ENCODE data around the gene PDSS2. TPM values are rescaled to one million over a fixed set of nuclear protein-coding genes. Genes with fewer than 3 reads are reported as not detected.

The PDSS2 gene
- total RNA-seq, 1 donor from 2014 or later, result 14.9 TPM

DNA sequence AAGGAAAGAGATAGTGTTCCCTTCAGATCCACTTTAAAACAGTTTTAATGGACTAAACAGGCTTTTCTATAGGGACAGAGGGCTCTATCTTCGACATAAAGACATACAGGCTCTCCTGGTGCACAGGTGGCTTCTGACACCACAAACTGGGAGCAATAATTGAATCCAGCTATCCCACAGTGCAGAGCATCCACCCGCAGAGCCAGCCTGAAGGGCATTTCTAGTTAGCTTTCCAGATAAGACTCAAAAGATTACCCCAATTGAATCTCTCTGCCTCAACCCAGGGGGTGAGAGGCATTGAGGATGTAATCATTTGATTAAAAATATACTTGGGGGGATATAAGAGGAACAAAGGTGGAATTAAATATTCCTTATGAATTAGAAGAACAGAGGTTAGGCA is 279.3 kb downstream of the PDSS2 start:
- TF ChIP-seq EZH2phosphoT487 (IDR thresholded peaks at IDR 0.05) (no peak), EZH2 (IDR thresholded peaks at IDR 0.05) (no peak)
- TF ChIP-seq, protein P1, sequence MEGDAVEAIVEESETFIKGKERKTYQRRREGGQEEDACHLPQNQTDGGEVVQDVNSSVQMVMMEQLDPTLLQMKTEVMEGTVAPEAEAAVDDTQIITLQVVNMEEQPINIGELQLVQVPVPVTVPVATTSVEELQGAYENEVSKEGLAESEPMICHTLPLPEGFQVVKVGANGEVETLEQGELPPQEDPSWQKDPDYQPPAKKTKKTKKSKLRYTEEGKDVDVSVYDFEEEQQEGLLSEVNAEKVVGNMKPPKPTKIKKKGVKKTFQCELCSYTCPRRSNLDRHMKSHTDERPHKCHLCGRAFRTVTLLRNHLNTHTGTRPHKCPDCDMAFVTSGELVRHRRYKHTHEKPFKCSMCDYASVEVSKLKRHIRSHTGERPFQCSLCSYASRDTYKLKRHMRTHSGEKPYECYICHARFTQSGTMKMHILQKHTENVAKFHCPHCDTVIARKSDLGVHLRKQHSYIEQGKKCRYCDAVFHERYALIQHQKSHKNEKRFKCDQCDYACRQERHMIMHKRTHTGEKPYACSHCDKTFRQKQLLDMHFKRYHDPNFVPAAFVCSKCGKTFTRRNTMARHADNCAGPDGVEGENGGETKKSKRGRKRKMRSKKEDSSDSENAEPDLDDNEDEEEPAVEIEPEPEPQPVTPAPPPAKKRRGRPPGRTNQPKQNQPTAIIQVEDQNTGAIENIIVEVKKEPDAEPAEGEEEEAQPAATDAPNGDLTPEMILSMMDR (IDR thresholded peaks at IDR 0.05), result no peak
- H3K79me2 ChIP-seq (ENCODE audit: low read depth), result no peaks in the 10 kb centered on the region
- H3K27ac ChIP-seq, result no peak overlapping the region
- H4K20me1 ChIP-seq (ENCODE audit: low read depth), result no peaks in the 10 kb centered on the region
- H3K27me3 Mint-ChIP-seq (ENCODE audit: insufficient read depth, low read depth), result no peaks in the 10 kb centered on the region
- H3K9ac ChIP-seq, result no peak overlapping the region
- H3K4me1 ChIP-seq, result peaks cover 5% of the 10 kb centered on the region
- no peak overlapping the region for H3K27ac Mint-ChIP-seq
- no peaks in the 10 kb centered on the region for H3K9me3 Mint-ChIP-seq
- peaks cover 9% of the 10 kb centered on the region for H3K4me1 Mint-ChIP-seq
- no peak overlapping the region for H3K4me3 Mint-ChIP-seq
- DNase-seq (ENCODE audit: low spot score), result no peak
- peaks cover 5% of the 10 kb centered on the region for H3F3A ChIP-seq (ENCODE audit: low read depth)
- H3K4me2 ChIP-seq, result peak overlapping the region; percentile 12
- no peaks in the 10 kb centered on the region for H3K36me3 ChIP-seq
- no peak overlapping the region for H2AFZ ChIP-seq (replicated peaks)
- no peaks in the 10 kb centered on the region for H3K36me3 Mint-ChIP-seq
- H3K4me3 ChIP-seq, result no peak overlapping the region
- no peaks in the 10 kb centered on the region for H3K27me3 ChIP-seq
- no peaks in the 10 kb centered on the region for H3K9me3 ChIP-seq (ENCODE audit: low read depth)

DNA sequence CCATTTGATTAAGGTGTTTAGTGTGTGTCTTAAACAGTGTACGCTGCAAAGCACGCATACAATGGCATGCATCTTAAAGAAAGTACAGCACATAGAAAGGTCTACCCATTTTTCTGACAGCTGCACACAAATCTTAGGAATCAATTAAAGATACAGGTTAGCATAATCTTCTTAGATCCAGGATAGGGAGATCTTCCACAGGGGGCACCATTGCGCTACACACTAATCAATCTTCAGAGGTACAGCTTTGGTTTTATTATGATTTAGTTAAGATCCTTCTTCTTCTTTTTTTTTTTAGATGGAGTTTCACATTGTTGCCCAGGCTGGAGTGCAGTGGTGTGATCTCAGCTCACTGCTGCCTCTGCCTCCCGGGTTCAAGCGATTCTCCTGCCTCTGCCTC is 280.4 kb downstream of the PDSS2 start:
- no peaks in the 10 kb centered on the region for H3K36me3 ChIP-seq
- DNase-seq (ENCODE audit: low spot score), result peak; percentile 9
- H3K4me3 ChIP-seq, result no peak overlapping the region
- H3K79me2 ChIP-seq (ENCODE audit: low read depth), result no peaks in the 10 kb centered on the region
- H3K27me3 Mint-ChIP-seq (ENCODE audit: insufficient read depth, low read depth), result no peaks in the 10 kb centered on the region
- H3F3A ChIP-seq (ENCODE audit: low read depth), result peaks cover 5% of the 10 kb centered on the region
- H3K4me3 Mint-ChIP-seq, result no peak overlapping the region
- H4K20me1 ChIP-seq (ENCODE audit: low read depth), result no peaks in the 10 kb centered on the region
- no peaks in the 10 kb centered on the region for H3K9me3 Mint-ChIP-seq
- H3K9me3 ChIP-seq (ENCODE audit: low read depth), result no peaks in the 10 kb centered on the region
- H3K36me3 Mint-ChIP-seq, result no peaks in the 10 kb centered on the region
- TF ChIP-seq EZH2phosphoT487 (IDR thresholded peaks at IDR 0.05), result no peak
- TF ChIP-seq, protein P1 (IDR thresholded peaks at IDR 0.05), result peak; percentile 47
- H2AFZ ChIP-seq (replicated peaks), result no peak overlapping the region
- no peak overlapping the region for H3K4me2 ChIP-seq
- no peak overlapping the region for H3K27ac ChIP-seq
- H3K27me3 ChIP-seq, result no peaks in the 10 kb centered on the region
- no peak overlapping the region for H3K9ac ChIP-seq
- peaks cover 9% of the 10 kb centered on the region for H3K4me1 Mint-ChIP-seq
- no peak overlapping the region for H3K27ac Mint-ChIP-seq
- peaks cover 5% of the 10 kb centered on the region for H3K4me1 ChIP-seq

DNA sequence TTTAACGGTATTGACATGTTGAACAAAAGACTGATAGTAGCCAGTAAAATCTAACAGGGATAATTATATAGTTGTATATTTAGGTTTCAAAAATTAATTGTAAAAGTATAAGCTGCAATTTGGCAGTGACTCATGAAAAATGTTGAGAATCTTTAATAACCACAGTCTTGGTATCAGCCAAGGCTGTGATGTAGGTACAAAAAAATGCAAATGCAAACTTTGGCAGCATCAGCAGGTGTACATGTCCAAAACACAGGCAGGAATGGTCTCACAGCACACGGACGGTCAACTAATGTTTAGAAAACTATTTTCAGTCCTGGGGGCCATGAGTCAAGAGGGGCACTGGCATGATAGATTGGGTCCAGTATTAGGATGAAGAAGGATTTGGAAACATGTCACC is 285.6 kb downstream of the PDSS2 start:
- Mint-ChIP-seq H3K27me3 (ENCODE audit: insufficient read depth, low read depth) (no peaks in the 10 kb centered on the region), H3K27ac (no peak overlapping the region), H3K9me3 (peaks cover 7% of the 10 kb centered on the region), H3K4me1 (no peaks in the 10 kb centered on the region), H3K4me3 (no peak overlapping the region), H3K36me3 (no peaks in the 10 kb centered on the region)
- DNase-seq (ENCODE audit: low spot score), result no peak
- Histone ChIP-seq H3K27ac (no peak overlapping the region), H3K4me3 (no peak overlapping the region), H3K9me3 (ENCODE audit: low read depth) (no peaks in the 10 kb centered on the region), H2AFZ (replicated peaks) (no peak overlapping the region), H3K4me1 (no peaks in the 10 kb centered on the region), H3K36me3 (no peaks in the 10 kb centered on the region), H3K9ac (no peak overlapping the region), H3K79me2 (ENCODE audit: low read depth) (no peaks in the 10 kb centered on the region), H3F3A (ENCODE audit: low read depth) (no peaks in the 10 kb centered on the region), H3K27me3 (no peaks in the 10 kb centered on the region), H4K20me1 (ENCODE audit: low read depth) (no peaks in the 10 kb centered on the region), H3K4me2 (no peak overlapping the region)
- TF ChIP-seq, protein P1 (IDR thresholded peaks at IDR 0.05), result no peak
- TF ChIP-seq EZH2phosphoT487 (IDR thresholded peaks at IDR 0.05) (no peak), EZH2 (IDR thresholded peaks at IDR 0.05) (no peak)
